CD4-positive, alpha-beta T cell treated with Interleukin-6 for 4 hours (primary cell): Measurements from ENCODE around the gene PLEKHH3.

Source experiments
- DNase-seq: peaks from one replicate; pipeline ENCODE4 v3.0.0-alpha.2; 2020; ENCODE audit warnings: mixed read lengths

PLEKHH3 gene, protein sequence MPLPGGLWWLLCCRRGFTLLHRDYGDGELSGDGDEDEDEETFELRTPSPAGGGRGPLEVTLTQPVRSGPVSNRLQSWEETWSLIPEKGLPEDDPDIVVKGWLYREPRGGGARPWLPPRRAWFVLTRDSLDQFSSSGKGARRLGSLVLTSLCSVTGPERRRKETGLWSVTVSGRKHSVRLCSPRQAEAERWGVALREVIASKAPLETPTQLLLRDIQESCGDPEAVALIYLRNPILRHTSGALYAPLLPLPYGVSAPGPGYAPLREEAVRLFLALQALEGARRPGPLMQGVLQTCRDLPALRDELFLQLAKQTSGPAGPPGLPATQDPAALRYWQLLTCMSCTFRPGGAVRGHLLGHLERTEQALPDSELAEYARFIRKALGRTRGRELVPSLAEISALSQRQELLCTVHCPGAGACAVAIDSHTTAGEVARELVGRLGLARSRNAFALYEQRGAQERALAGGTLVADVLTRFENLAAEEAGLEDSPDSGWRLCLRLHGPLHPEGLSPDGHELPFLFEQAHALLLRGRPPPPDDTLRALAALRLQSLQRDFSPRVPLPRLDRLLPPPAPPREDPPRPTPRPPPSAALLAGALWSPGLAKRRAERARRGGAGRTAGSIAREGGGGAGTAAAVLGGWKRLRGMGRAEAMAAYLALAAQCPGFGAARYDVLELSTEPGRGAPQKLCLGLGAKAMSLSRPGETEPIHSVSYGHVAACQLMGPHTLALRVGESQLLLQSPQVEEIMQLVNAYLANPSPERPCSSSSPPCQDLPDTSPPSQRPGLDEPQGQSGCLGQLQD

DNA sequence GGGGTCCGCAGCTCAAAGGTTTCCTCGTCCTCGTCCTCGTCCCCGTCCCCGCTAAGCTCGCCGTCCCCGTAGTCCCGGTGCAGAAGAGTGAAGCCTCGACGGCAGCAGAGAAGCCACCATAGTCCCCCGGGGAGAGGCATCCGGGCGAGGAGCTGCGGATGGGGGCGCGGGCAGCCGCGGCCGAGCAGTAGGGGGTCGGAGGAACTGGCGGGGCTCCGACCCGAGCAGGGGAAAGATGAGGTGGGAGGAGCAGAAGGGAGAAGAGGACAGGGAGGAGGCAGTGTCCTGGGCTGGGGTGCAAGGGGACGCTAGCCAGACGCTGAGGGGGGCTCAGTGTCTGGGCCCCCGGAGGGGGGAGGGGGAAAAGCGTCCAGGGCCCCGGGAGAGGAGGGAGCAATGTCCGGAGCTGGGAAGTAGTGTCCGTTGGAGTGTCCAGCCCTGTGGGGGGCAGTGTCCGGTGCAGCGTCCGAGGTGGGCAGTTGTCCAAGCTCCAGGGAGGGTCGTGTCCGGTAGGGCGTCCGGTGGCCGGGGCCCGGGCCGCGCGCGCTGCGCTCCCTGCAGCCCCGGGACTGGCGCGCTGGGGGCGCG lies at the start of gene PLEKHH3:
Gene PLEKHH3, minus strand, starts transcription at position 571 of the 588 bp plus-strand sequence. Its CDS starts 431 bp downstream, at position 140.
- DNase-seq: peak; percentile 19

GRCh38 chr17:42725143-42725542 lies 48.3 kb upstream of the PLEKHH3 start:
- DNase-seq: no peak

DNA sequence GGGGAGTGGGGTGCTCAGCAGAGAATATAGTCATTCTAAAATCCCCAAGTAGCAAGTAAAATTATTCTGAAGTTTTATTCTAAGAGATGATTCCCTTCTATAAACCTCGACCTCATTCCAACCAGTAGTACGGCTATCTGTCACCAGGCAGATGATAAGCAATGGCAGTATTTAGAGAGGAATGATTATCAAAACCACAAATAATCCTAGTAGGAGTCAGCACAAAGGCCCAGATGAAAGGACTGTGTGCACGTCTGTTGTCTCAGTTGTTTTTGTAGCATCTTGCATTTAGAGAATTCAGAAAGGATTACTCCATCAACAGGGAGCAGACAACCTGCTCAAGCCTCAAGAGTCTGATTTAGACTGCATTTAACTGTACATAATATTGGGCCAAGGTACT lies 46.8 kb upstream of the PLEKHH3 start:
- no peak for DNase-seq

GRCh38 chr17:42720996-42721583 lies 44.3 kb upstream of the PLEKHH3 start:
- DNase-seq: peak; percentile 41

DNA sequence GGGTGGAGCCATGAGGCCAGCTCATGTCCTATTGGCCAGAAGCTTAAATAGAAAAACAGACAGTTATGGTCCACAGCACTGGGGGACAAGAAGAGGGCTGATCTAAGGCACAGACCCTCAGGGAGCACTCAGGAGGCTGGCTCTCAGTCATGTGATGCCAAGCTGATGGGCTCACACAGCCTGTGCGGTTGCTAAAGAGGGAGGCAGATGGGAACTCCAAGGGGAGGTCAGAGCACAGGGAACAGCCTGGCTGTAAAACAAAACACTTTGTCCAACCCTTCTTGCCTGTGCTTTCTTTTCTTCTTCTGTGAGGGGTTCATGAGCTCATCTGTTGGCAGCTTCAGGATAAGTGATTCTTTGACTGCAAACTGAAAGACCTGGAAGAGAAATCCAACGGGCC lies 32.8 kb upstream of the PLEKHH3 start:
- no peak for DNase-seq

GRCh38 chr17:42708588-42708987 lies 31.8 kb upstream of the PLEKHH3 start:
- DNase-seq: no peak

- peak; percentile 56 for DNase-seq
Observed at GRCh38 chr17:42706732-42707131, 29.9 kb upstream of the PLEKHH3 start.

GRCh38 chr17:42704837-42705494 lies 28.2 kb upstream of the PLEKHH3 start:
- no peak for DNase-seq

GRCh38 chr17:42704490-42704836 lies 27.7 kb upstream of the PLEKHH3 start:
- no peak for DNase-seq

DNA sequence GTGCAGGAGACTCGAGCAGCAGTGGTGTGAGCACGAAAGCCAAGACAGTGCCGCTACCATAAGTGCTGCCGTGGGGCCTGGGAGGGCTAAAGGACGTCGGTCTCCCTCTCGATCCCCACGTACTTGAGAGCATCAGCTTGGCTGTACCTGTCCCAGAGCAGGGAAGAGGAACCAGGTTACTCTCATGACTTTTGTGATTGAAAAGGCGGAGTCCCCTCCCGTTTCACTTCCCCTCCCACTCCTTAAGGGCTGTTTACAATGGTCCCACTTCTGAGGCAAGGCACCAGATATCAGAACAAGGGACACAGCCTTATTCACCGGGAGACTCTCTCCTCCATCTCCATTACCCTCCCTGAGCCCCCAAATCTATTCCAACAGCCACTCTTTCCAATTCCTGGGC lies 25.7 kb upstream of the PLEKHH3 start:
- DNase-seq: no peak

- no peak for DNase-seq
Observed at GRCh38 chr17:42700586-42701289, 23.9 kb upstream of the PLEKHH3 start.

DNA sequence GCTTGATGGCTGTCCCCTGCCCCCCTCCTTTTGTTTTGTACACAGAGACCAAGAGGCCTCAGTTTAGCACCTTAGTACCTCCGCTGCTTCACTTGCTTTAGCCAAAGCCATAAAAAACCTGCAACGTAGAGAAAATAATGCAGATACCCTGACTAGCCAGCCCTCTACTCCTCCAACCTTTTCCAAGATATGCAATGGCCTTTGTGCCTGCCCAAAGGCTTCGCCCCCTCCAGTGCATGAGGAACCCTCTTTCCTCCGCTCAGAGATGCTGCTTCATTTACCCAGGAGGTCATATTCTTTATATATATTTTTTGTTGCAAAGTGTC lies 22.6 kb upstream of the PLEKHH3 start:
- DNase-seq: no peak

DNA sequence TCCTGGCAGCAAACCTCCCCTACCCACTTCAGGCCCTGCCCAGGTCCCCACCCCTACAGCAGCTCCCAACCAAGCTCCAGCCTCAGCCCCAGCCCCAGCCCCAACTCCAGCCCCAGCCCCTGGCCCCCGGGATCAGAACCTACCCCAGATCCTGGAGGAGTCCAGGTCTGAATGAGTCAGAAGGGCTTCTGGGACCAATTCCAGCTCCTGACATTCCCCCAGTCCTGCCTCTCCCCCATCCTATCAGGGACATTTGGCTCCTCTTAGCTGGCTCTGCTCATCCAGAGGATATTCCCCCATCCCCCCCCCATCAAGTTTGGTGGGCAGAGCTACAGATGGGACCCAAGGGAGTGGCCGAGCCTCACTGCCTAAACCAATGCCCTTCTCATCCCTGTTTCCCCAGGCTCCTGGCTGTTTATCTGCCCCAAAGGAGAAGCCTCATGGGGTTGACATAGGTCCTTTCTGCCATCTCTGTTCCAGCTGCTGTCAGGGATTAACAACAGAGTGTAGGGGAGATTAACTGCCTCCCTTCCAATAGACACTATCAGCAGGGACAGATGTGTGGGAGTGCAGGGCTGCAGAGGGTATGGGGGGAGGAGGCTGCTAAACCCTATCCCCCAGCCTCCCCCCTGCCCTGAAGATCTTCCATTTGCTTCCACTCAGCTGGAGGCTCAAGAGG lies 22.1 kb upstream of the PLEKHH3 start:
- DNase-seq: no peak

DNA sequence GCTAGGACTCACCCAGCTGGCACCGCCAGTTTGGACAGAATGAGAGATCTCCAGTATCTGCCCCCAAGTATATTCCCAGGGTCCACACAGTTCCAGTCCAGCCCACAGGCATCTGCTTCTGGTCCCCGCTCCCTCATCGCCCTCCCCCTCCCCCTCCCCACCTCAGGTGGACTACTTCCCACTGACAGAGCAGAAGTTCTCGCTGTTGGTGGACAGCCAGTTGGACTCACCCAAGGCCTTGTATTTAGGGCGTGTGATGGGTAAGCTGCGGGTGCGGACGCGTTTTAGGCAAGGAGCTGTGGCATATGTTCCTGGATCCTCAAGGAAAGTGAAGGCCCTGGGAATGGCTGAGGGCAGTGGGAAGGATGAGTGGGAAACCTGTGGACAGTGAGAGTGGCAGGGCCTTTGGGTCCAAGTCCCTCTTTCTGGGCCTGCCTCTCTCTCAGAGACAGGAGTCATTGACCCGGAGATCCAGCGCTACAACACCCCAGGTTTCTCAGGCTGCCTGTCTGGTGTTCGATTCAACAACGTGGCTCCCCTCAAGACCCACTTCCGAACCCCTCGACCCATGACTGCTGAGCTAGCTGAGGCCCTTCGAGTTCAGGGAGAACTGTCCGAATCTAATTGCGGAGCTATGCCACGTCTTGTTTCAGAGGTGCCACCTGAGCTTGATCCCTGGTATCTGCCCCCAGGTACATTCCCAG lies 20.5 kb upstream of the PLEKHH3 start:
- DNase-seq: no peak

DNA sequence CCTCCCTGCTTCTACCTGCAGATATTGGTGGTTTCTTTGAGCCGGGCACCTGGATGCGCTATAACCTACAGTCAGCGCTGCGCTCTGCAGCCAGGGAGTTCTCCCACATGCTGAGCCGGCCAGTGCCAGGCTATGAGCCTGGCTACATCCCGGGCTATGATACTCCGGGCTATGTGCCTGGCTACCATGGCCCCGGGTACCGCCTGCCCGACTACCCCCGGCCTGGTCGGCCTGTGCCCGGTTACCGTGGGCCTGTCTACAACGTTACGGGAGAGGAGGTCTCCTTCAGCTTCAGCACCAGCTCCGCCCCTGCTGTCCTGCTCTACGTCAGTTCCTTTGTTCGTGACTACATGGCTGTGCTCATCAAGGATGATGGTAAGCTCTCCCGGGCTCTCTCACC lies 18.7 kb upstream of the PLEKHH3 start:
- DNase-seq: no peak

GRCh38 chr17:42694524-42694923 lies 17.7 kb upstream of the PLEKHH3 start:
- DNase-seq: no peak

DNA sequence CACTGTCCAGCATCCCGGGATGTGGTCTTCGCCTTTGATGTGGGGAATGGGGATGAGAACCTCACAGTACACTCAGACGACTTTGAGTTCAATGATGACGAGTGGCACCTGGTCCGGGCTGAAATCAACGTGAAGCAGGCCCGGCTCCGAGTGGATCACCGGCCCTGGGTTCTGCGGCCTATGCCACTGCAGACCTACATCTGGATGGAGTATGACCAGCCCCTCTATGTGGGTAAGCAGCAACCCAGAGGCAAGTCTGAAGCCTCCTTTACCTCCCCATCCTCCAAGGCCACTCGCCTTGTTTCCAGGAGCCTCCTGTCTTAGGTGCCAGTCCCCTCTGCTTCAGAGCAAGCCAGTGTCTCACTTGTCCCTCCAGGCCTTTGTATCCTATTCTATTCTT lies 15.7 kb upstream of the PLEKHH3 start:
- DNase-seq: no peak

GRCh38 chr17:42691021-42691545 lies 14.3 kb upstream of the PLEKHH3 start:
- DNase-seq: no peak

DNA sequence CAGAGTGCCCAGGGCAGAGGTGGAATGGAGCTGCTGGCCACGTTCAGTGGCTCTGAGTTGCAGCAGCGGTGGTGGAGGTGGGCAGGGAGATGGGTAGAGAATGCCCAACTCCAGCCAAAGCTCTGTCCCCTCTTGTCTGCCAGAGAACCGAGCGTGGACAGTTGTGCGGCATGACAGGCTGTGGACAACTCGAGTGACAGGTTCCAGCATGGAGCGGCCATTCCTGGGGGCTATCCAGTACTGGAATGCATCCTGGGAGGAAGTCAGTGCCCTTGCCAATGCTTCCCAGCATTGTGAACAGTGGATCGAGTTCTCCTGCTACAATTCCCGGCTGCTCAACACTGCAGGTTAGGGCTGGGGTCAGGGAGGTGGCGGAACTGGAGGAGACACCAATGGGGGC lies 13.8 kb upstream of the PLEKHH3 start:
- no peak for DNase-seq

GRCh38 chr17:42687707-42688320 lies 11.0 kb upstream of the PLEKHH3 start:
- DNase-seq: no peak
